SW 1271 (cell line): Measurements from ENCODE around the gene PSMG4.
A peak's percentile ranks its signal among the peaks of the same experiment; 100 is the strongest.

ENCODE experiments used
- DNase-seq, 2 experiments: peaks; one replicate each; lab custom pipeline; 2025; lab: John Stamatoyannopoulos, UW

The PSMG4 gene

GRCh38 chr6:3251462-3252314 is 7.1 kb upstream of the PSMG4 start:
- peak; percentile 41 to 84 for DNase-seq

- no peak for DNase-seq
Measured at GRCh38 chr6:3252369-3252768, 6.4 kb upstream of the PSMG4 start.

GRCh38 chr6:3252861-3253596 is 5.7 kb upstream of the PSMG4 start:
- DNase-seq, result no peak

- DNase-seq, result no peak
Measured at GRCh38 chr6:3253597-3253961, 5.2 kb upstream of the PSMG4 start.

- DNase-seq, result no peak
Measured at GRCh38 chr6:3258201-3258600, 546 bp upstream of the PSMG4 start.

- DNase-seq, result peak; percentile 39 to 63
Measured at GRCh38 chr6:3259491-3259958, 778 bp downstream of the PSMG4 start.

GRCh38 chr6:3260296-3260695 is 1.5 kb downstream of the PSMG4 start:
- DNase-seq, result no peak

GRCh38 chr6:3260772-3261517 is 2.2 kb downstream of the PSMG4 start:
- DNase-seq, result no peak

GRCh38 chr6:3261518-3261820 is 2.7 kb downstream of the PSMG4 start:
- DNase-seq, result no peak

GRCh38 chr6:3261921-3262320 is 3.2 kb downstream of the PSMG4 start:
- no peak for DNase-seq

- DNase-seq, result no peak
Measured at GRCh38 chr6:3263096-3263495, 4.3 kb downstream of the PSMG4 start.

GRCh38 chr6:3264356-3264755 is 5.6 kb downstream of the PSMG4 start:
- DNase-seq, result no peak

- no peak for DNase-seq
Measured at GRCh38 chr6:3265671-3266070, 6.9 kb downstream of the PSMG4 start.

GRCh38 chr6:3266170-3266569 is 7.4 kb downstream of the PSMG4 start:
- no peak for DNase-seq

- no peak for DNase-seq
Measured at GRCh38 chr6:3267162-3267561, 8.4 kb downstream of the PSMG4 start.

- DNase-seq, result no peak
Measured at GRCh38 chr6:3268680-3269079, 9.9 kb downstream of the PSMG4 start.

- no peak for DNase-seq
Measured at GRCh38 chr6:3269281-3269975, 10.7 kb downstream of the PSMG4 start.

- no peak for DNase-seq
Measured at GRCh38 chr6:3270258-3270657, 11.5 kb downstream of the PSMG4 start.

GRCh38 chr6:3271756-3272155 is 13.0 kb downstream of the PSMG4 start:
- no peak for DNase-seq

GRCh38 chr6:3272911-3273547 is 14.3 kb downstream of the PSMG4 start:
- no peak for DNase-seq

- no peak for DNase-seq
Measured at GRCh38 chr6:3273707-3274521, 15.2 kb downstream of the PSMG4 start.
